ENCODE results near the gene ZSCAN23. TPM values are rescaled to one million over a fixed set of nuclear protein-coding genes. Genes with fewer than 3 reads are reported as not detected.

ZSCAN23 gene
- total RNA-seq, 1 experiment from 2014 or later: 2.9 TPM

- Mint-ChIP-seq H3K9me3 (peaks cover 0 to 2% of the 10 kb centered on the region in 2 experiments; a peak in 1 of 5 replicates), H3K27me3 (ENCODE audit: low read depth) (peaks cover 26% of the 10 kb centered on the region), H3K4me3 (no peak overlapping the region), H3K27ac (no peak overlapping the region), H3K4me1 (peaks cover 0 to 2% of the 10 kb centered on the region in 2 experiments; a peak in 2 of 4 replicates), H3K36me3 (ENCODE audit: insufficient read depth in 1 of 3, low read depth in 3 of 3) (no peaks in the 10 kb centered on the region)
- Histone ChIP-seq H3K27ac (ENCODE audit: insufficient read length, low read depth, low read length) (no peak overlapping the region), H2AFZ (ENCODE audit: low read length) (no peak overlapping the region), H3K14ac (ENCODE audit: insufficient read depth, low read length) (no peak overlapping the region), H3T11ph (ENCODE audit: low read length) (no peak overlapping the region), H3K9ac (ENCODE audit: extremely low read depth, insufficient read length, low read length) (no peak overlapping the region), H4K91ac (ENCODE audit: insufficient read length, low read depth, low read length) (no peak overlapping the region), H3K23me2 (ENCODE audit: insufficient read length, low read depth, low read length, poor library complexity, severe bottlenecking) (no peaks in the 10 kb centered on the region), H3K4ac (ENCODE audit: low read depth, low read length) (no peak overlapping the region), H3K27me3 (ENCODE audit: insufficient read depth, low read length) (no peaks in the 10 kb centered on the region), H2BK20ac (ENCODE audit: low read depth, low read length, poor library complexity, severe bottlenecking) (no peak overlapping the region), H3K56ac (ENCODE audit: insufficient read length, low read depth, low read length) (no peak overlapping the region), H2BK15ac (ENCODE audit: low read depth, low read length) (no peak overlapping the region), H4K5ac (ENCODE audit: insufficient read length, low read depth, low read length) (no peak overlapping the region), H3K9me3 (ENCODE audit: control insufficient read depth, low read depth, low read length) (no peaks in the 10 kb centered on the region), H3K79me1 (ENCODE audit: insufficient read depth, low read depth, low read length, poor library complexity, severe bottlenecking) (no peaks in the 10 kb centered on the region), H3K4me2 (ENCODE audit: insufficient read depth, insufficient read length, low read length) (no peak overlapping the region), H2BK5ac (ENCODE audit: insufficient read length, low read length) (no peak overlapping the region), H4K20me1 (ENCODE audit: control insufficient read depth, insufficient read depth, insufficient read length) (no peaks in the 10 kb centered on the region), H2AK5ac (ENCODE audit: insufficient read length, low read length) (no peak overlapping the region), H4K8ac (replicated peaks; ENCODE audit: insufficient read length, low read depth, low read length) (no peak overlapping the region), H3K23ac (ENCODE audit: insufficient read length, low read depth, low read length) (no peak overlapping the region), H2BK12ac (ENCODE audit: insufficient read length, low read depth, low read length) (no peak overlapping the region), H2BK120ac (ENCODE audit: low read depth, low read length, poor library complexity, severe bottlenecking) (no peak overlapping the region), H3K4me1 (ENCODE audit: insufficient read depth, low read length) (no peaks in the 10 kb centered on the region), H3K18ac (ENCODE audit: insufficient read length, low read depth, low read length) (no peak overlapping the region), H3K79me2 (ENCODE audit: insufficient read depth, low read length) (no peaks in the 10 kb centered on the region)
- DNase-seq: no peak
- TF ChIP-seq CTCF (conservative IDR thresholded peaks at IDR 0.05): no peak
- WGBS (ENCODE audit: extremely low coverage, insufficient read length, low lambda C conversion rate): no CpG with 5 or more reads among the region's 9 CpGs
These were observed 37.1 kb upstream of the ZSCAN23 start for GRCh38 chr6:28480253-28480932.

Data from H9 (cell line).